Kidney epithelial cell (primary cell): ENCODE data around the gene MBD3L3. TPM values are rescaled to one million over a fixed set of nuclear protein-coding genes. Genes with fewer than 3 reads are reported as not detected.

Source experiments
- DNase-seq: peaks from one replicate; pipeline ENCODE4 v3.0.0-alpha.2; 2010; ENCODE audit warnings: low read depth
- H3K27me3 ChIP-seq: 2 replicates; pipeline ENCODE4 v1.6.0; 2011; ENCODE audit warnings: low read length; ENCODE audit not compliant: control insufficient read depth, insufficient read depth
- H3K36me3 ChIP-seq: 2 replicates; pipeline ENCODE4 v1.5.1; 2011; ENCODE audit warnings: low read length; ENCODE audit not compliant: control insufficient read depth, insufficient read depth
- H3K4me3 ChIP-seq: 2 replicates; pipeline ENCODE4 v1.5.1; 2011; ENCODE audit warnings: low read depth, mild to moderate bottlenecking, control low read depth, low read length
- total RNA-seq: library from RNA; depleted of rRNA; stranded (reverse); fragments of >200 nt; gene quantifications from 2 replicates; pipeline ENCODE4 v1.2.3, GENCODE V29; 2015
- TF ChIP-seq, protein P1 (sequence below): IDR thresholded peaks from 2 replicates; pipeline ENCODE4 v1.5.1; 2011; ENCODE audit warnings: mild to moderate bottlenecking, moderate library complexity, low read length, control low read depth, inconsistent platforms; ENCODE audit not compliant: insufficient read depth, poor library complexity, severe bottlenecking

Gene MBD3L3
- total RNA-seq, 1 donor from 2014 or later: not detected

DNA sequence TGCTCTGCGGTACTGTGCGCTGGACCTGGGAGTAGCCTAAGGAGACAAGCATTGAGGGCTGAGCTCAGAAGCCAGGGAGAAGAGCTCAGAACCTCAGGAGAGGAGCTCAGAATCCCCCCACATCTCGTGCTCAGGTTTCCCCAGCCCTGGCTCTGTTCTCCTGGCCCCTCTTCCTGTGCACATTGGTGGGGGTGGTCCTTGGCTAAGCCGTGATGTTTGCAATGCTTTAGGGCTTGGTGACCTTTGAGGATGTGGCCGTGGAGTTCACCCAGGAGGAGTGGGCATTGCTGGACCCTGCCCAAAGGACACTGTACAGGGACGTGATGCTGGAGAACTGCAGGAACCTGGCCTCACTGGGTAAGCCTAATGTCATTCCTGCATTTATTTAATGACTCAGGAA lies 17.7 kb upstream of the MBD3L3 start:
- TF ChIP-seq, protein P1, sequence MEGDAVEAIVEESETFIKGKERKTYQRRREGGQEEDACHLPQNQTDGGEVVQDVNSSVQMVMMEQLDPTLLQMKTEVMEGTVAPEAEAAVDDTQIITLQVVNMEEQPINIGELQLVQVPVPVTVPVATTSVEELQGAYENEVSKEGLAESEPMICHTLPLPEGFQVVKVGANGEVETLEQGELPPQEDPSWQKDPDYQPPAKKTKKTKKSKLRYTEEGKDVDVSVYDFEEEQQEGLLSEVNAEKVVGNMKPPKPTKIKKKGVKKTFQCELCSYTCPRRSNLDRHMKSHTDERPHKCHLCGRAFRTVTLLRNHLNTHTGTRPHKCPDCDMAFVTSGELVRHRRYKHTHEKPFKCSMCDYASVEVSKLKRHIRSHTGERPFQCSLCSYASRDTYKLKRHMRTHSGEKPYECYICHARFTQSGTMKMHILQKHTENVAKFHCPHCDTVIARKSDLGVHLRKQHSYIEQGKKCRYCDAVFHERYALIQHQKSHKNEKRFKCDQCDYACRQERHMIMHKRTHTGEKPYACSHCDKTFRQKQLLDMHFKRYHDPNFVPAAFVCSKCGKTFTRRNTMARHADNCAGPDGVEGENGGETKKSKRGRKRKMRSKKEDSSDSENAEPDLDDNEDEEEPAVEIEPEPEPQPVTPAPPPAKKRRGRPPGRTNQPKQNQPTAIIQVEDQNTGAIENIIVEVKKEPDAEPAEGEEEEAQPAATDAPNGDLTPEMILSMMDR: no peak
- H3K36me3 ChIP-seq: peaks cover 9% of the 10 kb centered on the region
- no peak for DNase-seq

DNA sequence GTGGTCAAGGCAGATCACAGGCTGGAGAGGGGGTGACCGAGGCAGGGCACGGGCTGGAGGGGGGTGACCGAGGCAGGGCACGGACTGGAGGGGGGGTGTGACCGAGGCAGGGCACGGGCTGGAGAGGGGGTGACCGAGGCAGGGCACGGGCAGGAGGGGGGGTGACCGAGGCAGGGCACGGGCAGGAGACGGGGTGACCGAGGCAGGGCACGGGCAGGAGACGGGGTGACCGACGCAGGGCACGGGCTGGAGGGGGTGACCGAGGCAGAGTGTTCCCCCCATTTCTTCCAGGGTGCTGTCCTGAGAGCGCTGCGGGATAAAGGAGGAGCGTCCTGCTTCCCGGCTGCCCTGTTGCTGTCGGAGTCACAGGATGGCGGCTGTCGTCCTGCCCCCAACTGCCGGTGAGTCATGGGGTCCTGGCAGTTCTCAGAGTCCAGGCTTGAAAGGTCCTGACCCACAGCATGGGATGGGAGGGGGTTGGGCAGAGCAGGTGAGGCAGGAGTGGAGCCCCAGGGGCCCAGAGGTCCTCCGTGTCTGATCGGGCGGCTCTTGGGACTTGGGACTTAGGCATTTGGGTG lies 16.3 kb upstream of the MBD3L3 start:
- Histone ChIP-seq H3K36me3 (peaks cover 8% of the 10 kb centered on the region), H3K4me3 (no peak overlapping the region), H3K27me3 (no peaks in the 10 kb centered on the region)
- no peak for DNase-seq
- TF ChIP-seq, protein P1: no peak

More for the DNA sequence above, 17.7 kb upstream of the MBD3L3 start:
- H3K4me3 ChIP-seq: no peak overlapping the region
- no peaks in the 10 kb centered on the region for H3K27me3 ChIP-seq

DNA sequence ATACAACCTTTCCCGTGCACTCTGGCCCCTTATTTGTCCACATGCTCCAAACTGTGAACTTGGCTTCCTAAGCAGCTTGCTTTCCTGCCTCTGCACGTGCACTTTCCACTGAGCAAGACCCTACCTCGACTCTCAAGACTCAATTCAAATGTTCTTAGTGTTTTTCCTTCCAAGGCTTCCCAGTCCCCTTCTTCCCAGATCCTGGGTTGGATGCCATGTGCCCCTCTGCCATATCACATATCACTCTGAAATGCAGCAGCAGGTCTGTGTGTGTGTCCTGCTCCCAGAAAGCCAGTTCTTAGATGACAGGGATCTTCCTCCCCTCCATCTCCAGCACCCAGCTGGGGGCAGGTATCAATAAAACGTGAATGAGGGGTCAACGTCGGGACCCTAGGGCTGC lies 14.1 kb upstream of the MBD3L3 start:
- DNase-seq: no peak
- H3K27me3 ChIP-seq: no peaks in the 10 kb centered on the region
- TF ChIP-seq, protein P1: no peak
- H3K4me3 ChIP-seq: no peak overlapping the region
- peaks cover 6% of the 10 kb centered on the region for H3K36me3 ChIP-seq

DNA sequence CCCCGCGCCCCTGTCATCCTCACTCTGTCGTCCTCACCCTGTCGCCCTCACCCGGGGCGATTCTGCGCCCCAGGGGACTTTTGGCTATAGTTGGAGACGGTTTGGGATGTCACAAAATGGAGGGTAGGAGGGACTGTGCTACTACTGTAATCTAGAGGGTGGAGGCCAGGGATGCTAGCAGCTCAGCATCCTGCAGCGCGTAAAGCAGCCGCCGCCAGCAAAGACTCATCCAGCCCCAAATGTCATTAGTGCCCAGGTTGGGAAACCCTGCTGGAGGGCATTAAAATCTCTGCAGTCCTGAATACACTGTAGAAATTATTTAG lies 11.4 kb upstream of the MBD3L3 start:
- Histone ChIP-seq H3K4me3 (peak overlapping the region; percentile 80), H3K27me3 (no peaks in the 10 kb centered on the region), H3K36me3 (peaks cover 1% of the 10 kb centered on the region)
- no peak for DNase-seq
- TF ChIP-seq, protein P1: no peak

DNA sequence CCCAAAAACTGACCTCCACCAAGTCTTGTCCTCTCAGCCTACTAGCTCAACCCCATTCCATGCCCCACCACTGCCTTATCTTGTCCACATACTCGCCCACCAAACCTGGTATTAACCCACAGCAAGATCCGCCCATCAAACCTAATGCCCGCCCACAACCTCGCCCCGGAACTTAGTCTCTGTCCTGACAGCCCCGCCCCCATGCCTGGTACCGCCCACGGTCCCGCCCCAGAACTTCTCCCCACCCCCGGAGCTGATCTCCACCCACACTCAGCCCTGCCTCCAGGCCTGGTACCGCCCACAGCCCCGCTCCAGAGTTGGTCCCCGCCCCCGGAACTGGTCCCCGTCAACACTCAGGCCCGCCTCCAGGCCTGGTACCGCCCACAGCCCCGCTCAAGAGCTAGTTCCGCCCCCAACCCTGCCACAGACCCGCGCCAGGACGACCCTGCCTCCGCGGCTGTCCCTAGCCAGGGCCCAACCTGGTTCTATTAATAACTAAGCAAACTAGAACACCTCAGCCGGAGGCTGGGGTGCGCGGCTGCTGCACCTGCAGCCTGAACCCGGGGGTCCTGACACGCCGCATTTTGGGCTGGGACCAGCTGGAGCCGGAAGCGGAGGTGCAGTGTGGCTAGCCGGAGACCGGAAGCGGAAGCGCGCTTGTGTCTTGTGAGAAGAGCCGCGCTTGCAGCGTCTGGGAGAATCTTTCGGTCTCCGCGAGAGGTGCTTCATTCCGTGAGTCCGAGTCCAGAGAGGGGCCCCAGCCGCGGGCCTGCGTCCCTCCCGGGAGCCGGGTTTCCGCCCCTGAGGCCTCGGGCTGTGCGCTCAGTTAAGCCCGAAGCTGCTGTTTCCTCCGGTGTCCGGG lies 10.8 kb upstream of the MBD3L3 start, which contains the start of gene ZNF557:
Gene ZNF557, plus strand, starts transcription at position 662 of the 862 bp plus-strand sequence. CDS start 5,372 bp downstream, outside the sequence.
- peaks cover 1% of the 10 kb centered on the region for H3K36me3 ChIP-seq
- DNase-seq: peak; percentile 75
- no peaks in the 10 kb centered on the region for H3K27me3 ChIP-seq
- peak within 1 kb of the TSS; percentile 80 for H3K4me3 ChIP-seq
- TF ChIP-seq, protein P1: no peak

DNA sequence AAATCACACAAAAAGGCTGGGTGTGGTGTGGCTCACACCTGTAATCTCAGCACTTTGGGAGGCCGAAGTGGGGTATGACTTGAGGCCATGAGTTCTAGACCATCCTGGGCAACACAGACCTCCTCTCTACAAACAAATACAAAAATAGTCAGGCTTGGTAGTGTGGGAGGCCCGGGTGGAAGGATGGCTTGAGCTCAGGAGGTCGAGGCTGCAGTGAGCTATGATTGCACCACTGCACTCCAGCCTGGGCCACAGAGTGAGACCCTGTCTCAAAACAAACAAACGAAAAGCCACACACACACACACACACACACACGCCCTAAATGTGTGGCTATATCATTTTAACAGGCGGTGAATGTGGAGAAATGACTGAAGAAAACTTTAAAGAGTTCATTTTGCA lies 10.1 kb upstream of the MBD3L3 start:
- Histone ChIP-seq H3K36me3 (peaks cover 1% of the 10 kb centered on the region), H3K27me3 (no peaks in the 10 kb centered on the region), H3K4me3 (no peak overlapping the region)
- no peak for DNase-seq
- TF ChIP-seq, protein P1: no peak
